Stimulated activated CD4-positive, alpha-beta T cell treated with anti-CD3 and anti-CD28 coated beads, Interleukin-1b, Interleukin-23, amount 100 ng/mL, for 48 hours (primary cell): ENCODE results near the gene MAP7D3.
A peak's percentile ranks its signal among the peaks of the same experiment; 100 is the strongest.
"Not testable (repeated sequence)": the region's sequence is repeated elsewhere in the genome, so short reads cannot be mapped to it uniquely, and the experiment has no call there.

Source experiments
- DNase-seq: peaks from one replicate; pipeline ENCODE4 v3.0.0-alpha.2; 2020

The MAP7D3 gene, protein sequence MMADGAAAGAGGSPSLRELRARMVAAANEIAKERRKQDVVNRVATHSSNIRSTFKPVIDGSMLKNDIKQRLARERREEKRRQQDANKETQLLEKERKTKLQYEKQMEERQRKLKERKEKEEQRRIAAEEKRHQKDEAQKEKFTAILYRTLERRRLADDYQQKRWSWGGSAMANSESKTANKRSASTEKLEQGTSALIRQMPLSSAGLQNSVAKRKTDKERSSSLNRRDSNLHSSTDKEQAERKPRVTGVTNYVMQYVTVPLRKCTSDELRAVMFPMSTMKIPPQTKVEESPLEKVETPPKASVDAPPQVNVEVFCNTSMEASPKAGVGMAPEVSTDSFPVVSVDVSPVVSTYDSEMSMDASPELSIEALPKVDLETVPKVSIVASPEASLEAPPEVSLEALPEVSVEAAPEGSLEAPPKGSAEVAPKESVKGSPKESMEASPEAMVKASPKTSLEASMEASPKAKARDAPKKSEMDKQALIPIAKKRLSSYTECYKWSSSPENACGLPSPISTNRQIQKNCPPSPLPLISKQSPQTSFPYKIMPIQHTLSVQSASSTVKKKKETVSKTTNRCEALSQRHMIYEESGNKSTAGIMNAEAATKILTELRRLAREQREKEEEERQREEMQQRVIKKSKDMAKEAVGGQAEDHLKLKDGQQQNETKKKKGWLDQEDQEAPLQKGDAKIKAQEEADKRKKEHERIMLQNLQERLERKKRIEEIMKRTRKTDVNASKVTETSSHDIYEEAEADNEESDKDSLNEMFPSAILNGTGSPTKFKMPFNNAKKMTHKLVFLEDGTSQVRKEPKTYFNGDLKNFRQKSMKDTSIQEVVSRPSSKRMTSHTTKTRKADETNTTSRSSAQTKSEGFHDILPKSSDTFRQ

DNA sequence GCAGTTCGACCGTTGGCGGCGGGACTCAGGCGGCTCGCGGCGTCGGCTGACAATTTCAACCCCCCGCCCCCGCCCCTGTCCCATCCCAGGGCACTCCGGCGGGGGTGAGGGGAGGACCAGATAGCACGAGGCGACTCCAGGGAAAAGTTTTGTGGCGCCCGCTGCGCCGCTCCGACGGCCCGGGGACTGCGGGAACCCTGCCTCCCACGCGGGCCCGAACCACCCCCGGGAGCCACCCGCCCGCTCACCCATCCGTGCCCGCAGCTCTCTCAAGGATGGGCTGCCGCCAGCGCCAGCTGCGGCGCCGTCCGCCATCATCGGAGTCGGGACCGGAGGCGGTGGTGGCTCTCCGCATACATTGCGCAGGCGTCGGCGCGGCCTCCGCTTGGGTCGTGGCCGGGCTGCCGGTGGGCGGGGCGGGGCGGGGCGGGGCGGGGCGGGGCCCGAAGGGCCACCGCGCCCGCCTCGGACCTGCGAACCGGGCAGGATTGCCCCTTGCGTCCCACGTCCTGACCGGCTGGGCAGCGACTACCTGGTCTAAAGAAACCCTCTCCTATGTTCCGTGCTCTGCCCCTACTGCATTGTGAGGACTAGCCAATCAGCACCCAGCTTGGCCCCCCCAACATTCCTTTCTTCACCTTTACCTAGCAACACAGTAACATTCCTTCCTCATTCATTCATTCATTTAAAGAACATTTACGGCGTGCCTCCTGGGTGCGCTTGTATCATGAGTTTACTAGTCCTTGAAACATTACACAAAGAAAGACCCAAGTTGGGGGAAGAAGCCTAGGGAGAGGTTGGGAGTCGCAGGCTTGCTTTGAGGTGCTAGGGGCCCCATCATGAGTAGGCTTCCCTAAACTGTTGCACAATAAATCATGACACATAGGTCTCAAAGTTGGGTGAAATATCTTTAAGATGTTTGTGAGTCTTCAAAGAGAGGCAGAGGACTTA lies at the start of gene MAP7D3:
Gene MAP7D3 (minus strand): TSS at position 360 of the 951 bp plus-strand sequence. CDS start 42 bp downstream, at position 318.
- DNase-seq = peak; percentile 60

DNA sequence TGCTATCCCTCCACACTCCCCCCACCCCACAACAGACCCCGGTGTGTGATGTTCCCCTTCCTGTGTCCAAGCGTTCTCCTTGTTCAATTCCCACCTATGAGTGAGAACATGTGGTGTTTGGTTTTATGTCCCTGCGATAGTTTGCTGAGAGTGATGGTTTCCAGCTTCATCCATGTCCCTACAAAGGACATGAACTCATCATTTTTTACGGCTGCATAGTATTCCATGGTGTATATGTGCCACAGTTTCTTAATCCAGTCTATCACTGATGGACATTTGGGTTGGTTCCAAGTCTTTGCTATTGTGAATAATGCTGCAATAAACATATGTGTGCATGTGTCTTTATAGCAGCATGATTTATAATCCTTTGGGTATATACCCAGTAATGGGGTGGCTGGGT lies 49.5 kb upstream of the MAP7D3 start, which contains the start of gene ADGRG4:
Gene ADGRG4 (plus strand): TSS at position 243 of the 400 bp plus-strand sequence. CDS start 7,815 bp downstream, outside the sequence.
- not testable (repeated sequence) for DNase-seq

DNA sequence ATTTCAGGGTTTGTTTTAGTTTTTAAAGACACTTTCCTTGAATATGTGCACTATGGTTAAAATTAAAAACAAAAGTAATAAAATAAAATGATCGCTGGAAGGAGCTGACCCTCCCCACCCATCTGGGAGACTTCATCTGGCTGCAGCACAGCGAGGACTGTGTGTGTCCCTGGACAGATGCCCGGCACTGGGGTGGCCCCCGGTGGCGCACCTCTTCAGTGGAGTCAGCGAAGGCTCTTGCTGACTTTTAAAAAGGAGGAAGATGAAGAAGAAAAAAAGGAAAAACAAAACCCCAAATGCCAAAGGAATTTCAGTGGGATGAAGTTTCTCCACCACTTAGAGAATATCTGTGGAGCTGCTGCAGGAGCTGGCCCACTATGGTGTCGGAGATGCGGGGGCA lies 44.2 kb upstream of the MAP7D3 start:
- no peak for DNase-seq

DNA sequence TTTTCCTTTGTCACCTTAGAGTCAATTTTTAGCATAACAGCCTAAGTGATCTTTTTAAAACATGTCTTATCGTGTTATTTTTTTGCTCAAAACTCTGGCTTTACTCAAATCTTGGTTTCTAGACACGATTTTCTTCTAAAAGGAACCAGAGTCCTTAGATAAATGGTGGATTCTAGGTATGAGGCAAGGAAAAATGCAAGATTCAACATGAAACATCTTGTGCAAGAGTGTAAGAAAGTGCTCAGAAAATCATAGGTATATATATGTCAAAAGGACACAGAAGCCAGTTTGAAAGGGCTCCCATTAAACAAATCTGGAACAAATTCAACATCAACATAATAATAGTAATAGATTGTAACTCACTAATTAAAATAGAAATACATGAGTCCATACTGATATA lies 41.5 kb upstream of the MAP7D3 start:
- no peak for DNase-seq

DNA sequence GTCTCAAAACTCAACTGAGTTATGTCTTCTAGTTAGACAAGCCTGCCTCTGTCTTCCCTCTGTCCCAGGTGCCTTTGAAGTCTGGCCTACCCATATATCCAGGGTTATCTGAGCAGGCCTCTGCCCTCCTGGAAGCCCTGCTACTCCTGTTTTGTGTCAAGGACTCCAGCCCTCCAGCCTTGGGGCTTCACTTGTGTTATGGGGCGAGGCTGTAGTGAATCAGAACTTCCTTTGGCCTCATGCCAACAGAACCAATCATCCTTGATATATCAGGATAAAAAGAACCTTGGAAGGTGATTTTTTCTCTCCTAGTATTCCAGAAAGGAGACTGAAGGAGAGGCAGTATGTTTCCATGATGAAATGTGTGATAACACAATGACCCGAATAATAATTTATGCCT lies 40.6 kb upstream of the MAP7D3 start:
- no peak for DNase-seq

DNA sequence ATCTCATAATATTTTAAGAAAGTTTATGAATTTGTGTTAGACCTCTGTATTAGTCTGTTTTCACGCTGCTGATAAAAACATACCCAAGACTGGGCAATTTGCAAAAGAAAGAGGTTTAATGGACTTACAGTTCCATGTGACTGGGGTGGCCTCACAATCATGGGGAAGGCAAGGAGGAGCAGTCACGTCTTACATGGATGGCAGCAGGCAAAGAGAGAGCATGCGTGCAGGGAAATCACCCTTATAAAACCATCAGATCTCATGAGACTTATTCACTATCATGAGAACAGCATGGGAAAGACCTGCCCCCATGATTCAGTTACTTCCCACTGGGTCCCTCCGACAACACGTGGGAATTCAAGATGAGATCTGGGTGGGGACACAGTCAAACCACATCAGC lies 35.2 kb upstream of the MAP7D3 start:
- DNase-seq = not testable (repeated sequence)

DNA sequence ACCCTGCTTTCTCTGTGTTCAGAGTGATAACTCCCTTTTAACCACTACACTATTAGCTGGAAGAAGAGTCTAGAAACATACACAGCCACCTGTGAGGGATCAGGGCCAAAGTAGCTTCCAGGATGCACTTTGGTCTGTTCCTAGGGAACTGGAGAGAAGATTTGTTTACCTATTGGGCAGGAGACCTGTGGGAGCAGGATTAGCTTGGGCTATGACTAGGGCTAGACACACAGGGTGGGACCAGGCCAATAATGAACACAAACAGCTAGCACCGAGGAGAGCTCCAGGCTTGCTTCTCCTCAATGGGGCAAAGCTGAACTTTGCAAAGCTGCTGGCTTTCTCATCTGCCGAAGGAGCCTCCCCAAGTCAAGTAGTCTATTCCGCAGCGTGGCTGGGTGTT lies 24.4 kb upstream of the MAP7D3 start:
- DNase-seq = no peak

DNA sequence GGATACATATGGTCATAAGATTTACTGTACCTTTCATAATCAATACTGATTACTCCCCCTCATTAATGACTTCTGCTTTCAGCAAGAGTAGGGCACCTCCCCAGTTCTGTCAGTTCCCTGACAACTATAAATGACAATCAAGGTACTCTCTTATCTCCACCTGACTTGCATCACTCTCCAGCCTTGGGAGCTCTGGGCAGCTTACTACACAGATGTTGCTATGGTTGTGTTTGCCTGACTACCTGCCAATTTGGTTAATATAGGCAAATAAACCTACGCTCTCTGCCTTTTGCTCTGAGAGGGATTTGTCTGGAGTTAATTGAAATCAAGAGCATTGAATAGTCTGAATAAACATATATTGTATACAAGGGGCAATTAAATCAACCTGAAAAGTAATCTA lies 22.8 kb upstream of the MAP7D3 start:
- DNase-seq = no peak

DNA sequence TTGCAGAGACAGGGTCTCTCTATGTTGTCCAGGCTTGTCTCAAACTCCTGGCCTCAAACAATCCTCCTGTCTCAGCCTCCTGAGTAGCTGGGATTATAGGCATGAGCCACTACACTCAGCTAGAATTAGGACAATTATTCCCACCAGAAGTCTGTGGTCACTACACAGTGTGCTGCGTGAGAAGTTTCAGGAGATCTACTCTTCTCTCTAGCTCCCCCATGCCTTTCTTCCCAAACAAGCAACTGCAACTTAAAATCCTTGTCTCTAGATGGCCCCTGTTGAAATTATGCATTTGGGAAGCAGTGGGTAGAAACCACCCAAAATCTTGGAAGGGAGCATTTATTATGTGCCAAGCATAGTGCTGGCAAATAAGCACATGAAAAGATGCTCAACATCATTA lies 21.1 kb upstream of the MAP7D3 start:
- DNase-seq = no peak

DNA sequence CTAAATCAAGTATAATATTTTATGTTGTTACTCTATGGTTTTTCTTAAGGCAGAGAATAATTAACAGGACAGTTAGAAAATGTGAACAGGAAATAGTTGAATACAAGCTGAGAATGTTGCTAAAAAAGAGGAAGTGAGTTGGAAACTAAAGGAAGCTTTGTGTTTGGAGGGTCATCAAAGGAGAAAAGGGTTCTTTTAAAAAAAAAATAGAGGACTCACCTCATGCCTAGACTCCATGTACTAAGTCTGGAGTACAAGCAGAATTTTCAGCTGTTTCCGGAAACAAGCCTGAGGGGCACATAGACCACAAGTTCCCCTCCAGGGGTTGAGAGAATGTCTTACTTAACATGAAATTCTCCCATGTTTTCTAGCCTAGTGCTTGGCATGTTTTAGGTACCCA lies 20.1 kb upstream of the MAP7D3 start:
- no peak for DNase-seq

DNA sequence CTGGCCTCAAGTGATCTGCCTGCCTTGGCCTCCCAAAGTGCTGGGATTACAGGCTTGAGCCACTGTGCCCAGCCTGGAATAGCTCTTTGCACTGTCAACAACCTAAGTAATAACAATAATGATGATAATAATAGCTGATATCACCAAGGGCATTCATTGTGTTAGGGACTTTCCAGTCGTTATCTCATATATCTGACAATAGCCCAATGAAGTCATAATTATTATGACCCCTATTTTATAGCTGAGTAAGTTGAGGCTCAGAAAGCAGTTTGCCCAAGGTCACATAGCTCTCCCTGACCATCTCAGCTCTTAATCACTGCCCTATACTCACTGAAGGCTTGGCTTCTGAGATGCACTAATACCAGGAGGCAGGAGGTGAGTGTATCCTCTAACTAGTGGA lies 18.7 kb upstream of the MAP7D3 start:
- no peak for DNase-seq

DNA sequence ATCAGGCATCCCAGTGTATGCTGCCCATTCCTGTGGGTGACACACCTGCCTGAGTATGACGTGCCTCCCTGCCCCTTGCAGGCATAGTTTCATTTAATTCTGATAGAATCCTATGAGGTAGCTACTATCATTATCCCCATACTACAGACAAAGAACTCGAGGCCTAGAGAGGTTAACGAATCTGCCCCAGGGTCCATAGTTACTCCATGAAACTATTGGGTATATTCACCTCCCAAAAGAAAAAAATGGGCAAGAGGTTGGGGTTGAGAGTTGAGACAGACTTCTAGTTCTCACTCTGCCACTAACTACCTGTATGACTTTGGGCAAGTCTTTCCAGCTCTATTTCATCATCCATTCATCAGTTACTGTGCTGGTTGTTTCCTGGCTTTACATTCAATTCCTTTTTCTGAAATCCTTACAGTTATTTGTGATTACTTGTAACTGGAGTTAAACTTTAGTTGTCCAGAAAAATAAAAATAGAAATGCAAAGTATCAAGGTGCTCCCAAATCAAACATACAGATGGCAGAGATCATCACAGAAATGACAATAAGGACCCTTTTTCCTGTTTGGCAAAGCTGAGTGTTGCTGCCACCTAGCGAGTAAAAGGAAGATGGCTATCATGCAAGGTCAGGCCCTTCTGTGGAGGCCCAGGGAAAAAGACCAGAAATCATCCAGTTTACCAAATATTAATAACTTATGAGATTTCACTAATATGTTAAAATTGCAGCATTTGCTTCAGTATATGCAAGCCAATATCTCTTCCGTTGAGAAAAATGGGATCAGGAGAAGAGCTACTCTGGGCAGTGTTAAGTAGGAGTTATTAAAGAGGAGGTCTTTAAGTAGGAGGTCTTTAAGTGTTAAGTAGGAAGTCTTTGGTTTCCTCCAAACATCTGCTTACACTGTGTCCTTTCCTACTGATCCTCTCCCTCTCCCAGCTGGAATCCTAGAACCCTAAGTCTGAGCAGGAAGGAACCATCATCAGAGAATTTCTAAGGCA lies 17.1 kb upstream of the MAP7D3 start:
- DNase-seq = peak; percentile 26

DNA sequence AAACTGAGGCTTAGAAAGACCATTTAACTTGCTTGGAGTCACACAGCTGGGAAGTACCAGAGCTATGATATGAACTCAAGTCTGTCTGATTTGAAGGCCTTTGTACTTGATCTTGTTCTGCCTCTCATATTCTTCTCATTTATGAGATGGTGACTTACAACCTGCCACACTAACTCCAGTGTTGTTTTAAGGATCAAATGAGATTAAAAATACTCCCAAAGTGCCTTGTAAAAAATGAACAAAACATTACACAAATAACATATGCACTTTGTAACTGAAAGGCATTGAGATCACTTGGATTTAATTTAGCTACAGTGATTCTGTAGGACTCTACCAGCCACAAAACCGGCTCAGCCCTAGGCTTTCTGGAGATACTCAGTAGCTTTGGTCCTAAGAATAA lies 15.6 kb upstream of the MAP7D3 start:
- DNase-seq = no peak

DNA sequence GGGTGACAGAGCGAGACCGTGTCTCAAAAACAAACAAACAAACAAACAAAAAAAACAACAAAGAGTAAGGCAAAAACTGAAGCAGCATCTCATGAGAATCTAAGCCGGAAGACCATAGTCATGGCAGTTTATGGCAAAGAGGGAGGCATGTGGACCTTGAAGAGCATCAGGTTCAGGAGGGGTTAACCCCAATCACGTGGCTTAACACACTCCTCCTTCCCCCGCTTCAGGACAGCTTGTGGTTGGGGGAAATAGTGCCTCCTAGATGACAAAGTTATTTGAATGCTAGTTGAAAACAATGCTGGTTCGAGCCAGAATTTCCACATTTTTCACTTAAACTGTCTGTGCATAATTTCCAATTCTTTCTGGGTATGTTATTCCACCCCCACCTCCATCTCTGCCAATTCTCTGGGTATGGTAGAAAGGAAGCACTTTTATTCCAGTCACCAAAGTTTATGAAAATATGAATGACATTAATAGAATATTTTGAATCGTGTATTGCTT lies 11.7 kb upstream of the MAP7D3 start:
- no peak for DNase-seq

DNA sequence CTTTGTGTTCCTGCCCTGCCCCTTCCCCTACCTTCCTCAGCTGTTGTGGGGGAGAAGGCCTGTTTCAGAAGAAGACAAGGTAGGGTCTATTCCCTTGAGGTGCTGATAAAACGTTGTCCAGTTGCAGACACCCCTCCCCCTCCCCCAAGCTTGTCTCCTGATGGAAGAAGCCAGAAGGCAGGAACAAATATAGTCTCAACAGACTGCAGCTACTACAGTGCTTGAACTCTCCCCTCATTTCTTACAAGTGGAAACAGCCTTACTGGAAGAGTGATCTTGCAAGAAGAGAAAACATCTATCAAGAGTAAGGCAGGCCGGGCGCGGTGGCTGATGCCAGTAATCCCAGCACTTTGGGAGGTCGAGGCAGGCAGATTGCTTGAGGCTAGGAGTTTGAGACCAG lies 11.0 kb upstream of the MAP7D3 start:
- no peak for DNase-seq

DNA sequence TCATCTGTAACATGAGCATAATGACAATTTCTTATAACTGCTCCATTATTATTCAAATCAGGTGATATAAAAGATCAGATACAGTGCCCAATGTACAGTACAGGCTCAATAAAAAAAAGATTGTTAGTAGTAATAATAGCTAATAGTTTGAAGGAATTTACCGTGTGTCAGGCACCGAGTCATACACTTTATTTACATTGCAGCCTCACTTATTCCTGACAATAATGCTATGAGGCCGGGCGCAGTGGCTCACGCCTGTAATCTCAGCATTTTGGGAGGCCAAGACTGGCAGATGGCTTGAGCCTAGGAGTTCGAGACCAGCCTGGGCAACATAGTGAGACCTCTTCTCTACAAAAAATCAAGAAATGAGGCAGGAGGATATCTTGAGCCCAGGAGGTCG lies 10.1 kb upstream of the MAP7D3 start:
- DNase-seq = no peak

DNA sequence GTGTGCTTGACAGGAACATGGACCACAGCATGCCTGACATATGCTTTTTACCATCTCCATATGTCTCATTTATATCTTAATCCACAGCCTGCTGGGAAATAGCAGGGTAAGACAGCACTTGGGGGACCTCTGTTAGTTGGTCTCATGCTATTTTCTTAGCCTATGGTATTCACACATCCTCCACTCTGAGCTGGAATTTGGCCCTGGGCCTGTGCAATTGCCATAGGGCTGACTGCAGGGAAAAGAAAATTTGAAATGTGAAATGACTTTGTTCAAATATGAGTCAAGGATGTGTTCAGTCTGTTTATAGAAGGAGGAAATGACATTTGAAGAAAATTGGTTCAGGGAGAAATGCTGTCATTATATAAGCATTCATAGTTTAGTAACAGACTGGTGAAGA lies 9.6 kb upstream of the MAP7D3 start:
- DNase-seq = no peak

DNA sequence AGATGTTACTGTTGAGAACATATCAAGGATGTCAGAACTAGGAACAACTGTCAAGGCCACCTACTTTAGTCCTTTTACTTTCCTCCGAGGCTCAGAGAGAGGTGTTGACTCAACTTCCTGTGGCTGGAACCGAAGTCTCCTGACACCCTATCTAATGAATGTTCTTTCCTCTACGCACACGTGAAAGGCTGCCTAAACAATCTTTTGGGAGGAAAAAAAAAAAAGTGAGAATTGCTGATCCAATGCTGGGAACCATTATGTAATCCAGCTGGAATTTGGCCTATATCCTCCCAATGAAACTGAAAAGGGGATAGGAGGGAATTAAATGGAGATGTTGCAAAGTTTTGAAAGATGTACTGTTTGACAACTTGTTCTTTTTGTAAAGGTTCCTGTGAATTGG lies 8.3 kb upstream of the MAP7D3 start:
- no peak for DNase-seq

DNA sequence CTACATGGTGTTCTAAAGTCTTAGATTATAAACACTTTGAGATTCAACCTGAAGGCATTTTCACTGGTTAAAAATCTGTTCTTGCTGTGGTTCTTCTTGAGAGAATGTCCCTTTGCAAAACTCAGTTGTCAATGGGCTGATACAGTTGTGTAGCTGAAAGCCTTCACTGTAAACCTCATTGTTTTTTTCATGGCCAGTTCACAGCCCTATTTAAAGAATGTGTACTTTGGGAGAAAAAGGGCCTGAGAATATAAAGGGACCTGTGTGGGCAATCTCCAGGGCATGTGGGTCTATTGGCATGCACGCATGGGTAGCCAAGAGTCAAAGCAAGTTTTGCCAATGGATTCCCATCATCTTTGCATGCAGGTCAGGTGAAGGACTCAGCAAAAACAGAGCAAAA lies 7.8 kb upstream of the MAP7D3 start:
- no peak for DNase-seq

DNA sequence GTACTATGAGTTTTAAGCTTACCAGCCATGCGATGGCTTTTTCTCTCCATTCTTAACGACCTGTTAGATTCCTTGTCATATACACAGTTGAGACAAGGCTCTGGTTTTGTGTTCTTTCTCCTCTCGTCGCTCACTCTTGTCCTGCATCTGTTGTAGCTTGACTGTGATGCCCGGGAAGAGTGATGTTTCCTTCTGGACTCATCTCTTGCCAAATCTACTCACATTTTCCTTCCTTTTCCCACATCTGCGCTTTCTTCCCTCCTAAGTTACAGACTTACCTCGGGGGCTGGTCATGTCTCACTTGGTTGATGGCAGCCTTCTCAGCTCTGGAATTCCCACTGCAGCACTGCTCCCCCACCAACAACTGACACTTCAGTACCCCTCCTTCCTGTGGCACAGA lies 4.8 kb upstream of the MAP7D3 start:
- DNase-seq = no peak

DNA sequence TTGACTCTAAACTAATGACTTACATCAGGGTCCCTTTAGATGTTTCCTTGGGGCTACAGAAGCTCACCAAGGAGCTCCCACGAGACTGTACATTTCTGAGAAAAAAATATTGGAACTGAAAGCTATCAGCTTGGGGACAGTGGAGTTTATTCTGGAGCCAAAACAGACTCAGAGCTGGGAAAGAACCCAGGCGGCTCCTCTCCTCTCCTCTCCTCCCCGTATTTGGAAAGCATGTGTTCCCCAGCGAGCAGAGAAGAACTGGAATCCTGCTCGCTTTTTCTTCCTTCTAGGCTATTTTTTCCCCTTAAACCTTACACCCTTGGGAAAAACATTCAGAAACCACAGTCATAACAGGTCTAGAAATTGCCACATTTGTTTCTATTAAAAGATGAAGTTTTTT lies 4.3 kb upstream of the MAP7D3 start:
- no peak for DNase-seq
